OCI-LY1 (cell line): ENCODE results near the gene SLC2A4RG.

Experiments used
- H2AFZ ChIP-seq: fragments of 200-600 bp; sonication (generic), shearing (Covaris generic); 2 replicates; pipeline ENCODE4 v1.6.0; 2014; ENCODE audit warnings: antibody characterized with exemption, mild to moderate bottlenecking, low read length
- H3F3A ChIP-seq: fragments of 200-600 bp; sonication (generic), shearing (Covaris generic); 2 replicates; pipeline ENCODE4 v1.6.0; 2014; ENCODE audit warnings: mild to moderate bottlenecking, antibody characterized with exemption, low read length, moderate library complexity; ENCODE audit not compliant: insufficient read depth
- H3K27ac ChIP-seq: fragments of 200-600 bp; sonication (generic); 2 replicates; pipeline ENCODE4 v1.5.1; 2014; ENCODE audit warnings: low read length, mixed run types, mild to moderate bottlenecking, low read depth; ENCODE audit not compliant: poor library complexity, severe bottlenecking
- H3K27me3 ChIP-seq: fragments of 200-600 bp; sonication (generic); 2 replicates; pipeline ENCODE4 v1.6.0; 2014; ENCODE audit warnings: antibody characterized with exemption, mild to moderate bottlenecking, low read length, moderate library complexity; ENCODE audit not compliant: insufficient read depth
- H3K36me3 ChIP-seq: fragments of 200-600 bp; sonication (generic); 2 replicates; pipeline ENCODE4 v1.6.1; 2014; ENCODE audit warnings: mild to moderate bottlenecking, antibody characterized with exemption, low read length, moderate library complexity, mixed read lengths; ENCODE audit not compliant: insufficient read depth
- H3K4me1 ChIP-seq: fragments of 200-600 bp; sonication (generic); 2 replicates; pipeline ENCODE4 v1.5.1; 2014; ENCODE audit warnings: mild to moderate bottlenecking, low read length, moderate library complexity; ENCODE audit not compliant: insufficient read depth, severe bottlenecking
- H3K4me2 ChIP-seq: fragments of 200-600 bp; sonication (generic), shearing (Covaris generic); 2 replicates; pipeline ENCODE4 v1.6.1; 2014; ENCODE audit warnings: low read length
- H3K4me3 ChIP-seq: fragments of 200-600 bp; sonication (generic); 2 replicates; pipeline ENCODE4 v1.5.1; 2014; ENCODE audit warnings: low read length, low read depth, mild to moderate bottlenecking, mixed read lengths; ENCODE audit not compliant: poor library complexity, severe bottlenecking
- H3K79me2 ChIP-seq: fragments of 200-600 bp; shearing (Covaris generic); 2 replicates; pipeline ENCODE4 v1.6.1; 2016; ENCODE audit warnings: mixed run types, low read length, mixed read lengths; ENCODE audit not compliant: insufficient read depth
- H3K9ac ChIP-seq: fragments of 200-600 bp; sonication (generic), shearing (Covaris generic); 2 replicates; pipeline ENCODE4 v1.6.1; 2014; ENCODE audit warnings: mild to moderate bottlenecking, low read length, mixed read lengths
- H3K9me2 ChIP-seq: fragments of 200-600 bp; sonication (generic), shearing (Covaris generic); 2 replicates; pipeline ENCODE4 v1.6.1; 2014; ENCODE audit warnings: low read depth, mild to moderate bottlenecking, low read length, mixed read lengths
- H3K9me3 ChIP-seq: fragments of 200-600 bp; shearing (Covaris generic); 2 replicates; pipeline ENCODE4 v1.6.1; 2014; ENCODE audit warnings: low read length, mixed read lengths
- H4K20me1 ChIP-seq: fragments of 200-600 bp; sonication (generic), shearing (Covaris generic); 2 replicates; pipeline ENCODE4 v1.6.0; 2016; ENCODE audit warnings: mild to moderate bottlenecking, low read length; ENCODE audit not compliant: insufficient read depth
- CTCF ChIP-seq: fragments of 200-600 bp; sonication (generic), shearing (Covaris generic); IDR thresholded peaks from 2 replicates; pipeline ENCODE4 v1.5.1; 2017; ENCODE audit warnings: mild to moderate bottlenecking, antibody characterized with exemption, low read length, moderate library complexity, mixed read lengths
- EZH2 ChIP-seq: fragments of 200-600 bp; sonication (generic), shearing (Covaris generic); IDR thresholded peaks from 2 replicates; pipeline ENCODE4 v1.8.0; 2017; ENCODE audit warnings: borderline replicate concordance, mixed run types, mild to moderate bottlenecking, antibody characterized with exemption, low read length, moderate library complexity, mixed read lengths

The SLC2A4RG gene

GRCh38 chr20:63690898-63691710, 48.5 kb upstream of the SLC2A4RG start:
- no peaks in the 10 kb centered on the region; the same call in 1 of the 2 replicates for H3K27me3 ChIP-seq
- no peaks in the 10 kb centered on the region for H3F3A ChIP-seq
- no peaks in the 10 kb centered on the region for H3K79me2 ChIP-seq
- H3K4me3 ChIP-seq = no peak overlapping the region
- H3K9me3 ChIP-seq = no peaks in the 10 kb centered on the region
- no peaks in the 10 kb centered on the region for H4K20me1 ChIP-seq
- H3K36me3 ChIP-seq = no peaks in the 10 kb centered on the region
- no peak overlapping the region for H2AFZ ChIP-seq
- no peak overlapping the region for H3K4me2 ChIP-seq
- no peaks in the 10 kb centered on the region for H3K4me1 ChIP-seq
- no peak for TF ChIP-seq EZH2
- no peak for TF ChIP-seq CTCF
- no peak overlapping the region for H3K9ac ChIP-seq
- no peaks in the 10 kb centered on the region for H3K9me2 ChIP-seq
- no peak overlapping the region for H3K27ac ChIP-seq

GRCh38 chr20:63691711-63692435, 47.7 kb upstream of the SLC2A4RG start:
- no peak for TF ChIP-seq CTCF
- no peak overlapping the region for H3K9ac ChIP-seq
- no peaks in the 10 kb centered on the region for H3K9me2 ChIP-seq
- H3K79me2 ChIP-seq = no peaks in the 10 kb centered on the region
- no peak overlapping the region for H3K4me3 ChIP-seq
- no peaks in the 10 kb centered on the region for H3F3A ChIP-seq
- H3K4me1 ChIP-seq = no peaks in the 10 kb centered on the region
- no peak overlapping the region for H3K4me2 ChIP-seq
- no peak overlapping the region for H3K27ac ChIP-seq
- no peaks in the 10 kb centered on the region for H3K9me3 ChIP-seq
- H3K36me3 ChIP-seq = no peaks in the 10 kb centered on the region
- H4K20me1 ChIP-seq = no peaks in the 10 kb centered on the region
- no peaks in the 10 kb centered on the region; the same call in 1 of the 2 replicates for H3K27me3 ChIP-seq
- H2AFZ ChIP-seq = no peak overlapping the region

- Histone ChIP-seq H3K9ac (no peak overlapping the region), H2AFZ (no peak overlapping the region), H3K9me2 (no peaks in the 10 kb centered on the region), H3K36me3 (no peaks in the 10 kb centered on the region; the same call in 1 of the 2 replicates), H4K20me1 (no peaks in the 10 kb centered on the region), H3K4me3 (no peak overlapping the region), H3F3A (no peaks in the 10 kb centered on the region), H3K9me3 (no peaks in the 10 kb centered on the region), H3K4me2 (no peak overlapping the region), H3K4me1 (no peaks in the 10 kb centered on the region), H3K79me2 (no peaks in the 10 kb centered on the region), H3K27me3 (no peaks in the 10 kb centered on the region; the same call in 1 of the 2 replicates), H3K27ac (no peak overlapping the region)
- TF ChIP-seq EZH2 (no peak), CTCF (no peak)
Measured at GRCh38 chr20:63692436-63693082, 47.0 kb upstream of the SLC2A4RG start.
